ENCODE data around the gene MAP4K4.
A peak's percentile ranks its signal among the peaks of the same experiment; 100 is the strongest.

The MAP4K4 gene

DNA sequence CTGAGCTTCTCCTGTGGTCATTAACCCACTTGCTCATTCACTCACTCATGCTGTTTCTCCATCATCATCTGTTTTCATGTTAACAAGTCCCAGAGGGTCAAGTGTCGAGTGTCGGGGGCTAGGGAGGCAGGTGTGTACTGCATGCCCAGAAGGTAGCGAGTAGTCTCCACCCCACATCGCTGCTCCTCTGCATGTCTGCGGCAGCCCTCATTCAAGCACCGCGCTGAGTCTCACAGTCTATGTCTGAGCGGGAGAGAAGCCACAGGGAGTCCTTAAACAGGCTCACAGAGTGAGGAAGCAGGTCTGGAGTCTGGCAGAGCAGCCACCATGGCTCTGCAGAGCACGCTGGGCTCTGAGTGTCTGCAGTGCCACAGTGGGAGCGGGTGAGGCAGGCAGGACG lies 172.9 kb downstream of the MAP4K4 start:
- no peak for DNase-seq (ENCODE audit: low read depth)

GRCh38 chr2:101871480-101871879 lies 174.0 kb downstream of the MAP4K4 start:
- no peak for DNase-seq (ENCODE audit: low read depth)

DNA sequence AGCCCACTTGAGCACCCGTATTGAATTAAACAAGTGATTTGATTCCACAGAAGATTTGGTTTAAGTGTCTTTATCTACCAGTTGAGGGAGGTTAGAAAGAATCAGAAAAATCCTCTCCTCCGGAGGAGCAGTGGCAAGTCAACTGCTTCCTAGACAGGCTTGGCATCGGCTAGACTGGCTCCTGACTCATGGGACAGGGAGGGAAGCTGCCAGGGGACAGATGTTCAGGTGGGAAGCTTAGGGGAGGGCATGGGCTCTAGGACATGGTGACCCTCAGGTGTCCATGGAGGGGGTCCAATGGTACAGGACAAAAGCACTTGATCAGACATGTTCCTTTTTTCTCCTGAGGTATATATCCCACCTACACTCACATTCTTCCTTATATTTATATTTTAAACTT lies 175.0 kb downstream of the MAP4K4 start:
- DNase-seq (ENCODE audit: low read depth) = no peak

DNA sequence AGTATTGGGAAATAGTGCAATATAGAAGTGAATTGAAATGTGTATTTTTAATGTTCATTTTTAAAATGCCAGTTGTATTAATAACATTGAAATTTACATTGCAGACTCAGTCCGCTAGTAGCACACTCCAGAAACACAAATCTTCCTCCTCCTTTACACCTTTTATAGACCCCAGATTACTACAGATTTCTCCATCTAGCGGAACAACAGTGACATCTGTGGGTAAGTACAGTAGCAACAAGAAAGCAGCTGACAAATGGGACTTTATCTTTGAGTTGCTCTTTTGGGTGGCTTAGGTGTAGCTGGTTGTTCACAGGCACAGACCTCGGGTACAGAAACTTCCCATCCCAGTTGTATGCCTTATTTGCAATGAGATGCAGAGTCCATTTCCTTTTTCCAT lies 176.0 kb downstream of the MAP4K4 start:
- no peak for DNase-seq (ENCODE audit: low read depth)

DNA sequence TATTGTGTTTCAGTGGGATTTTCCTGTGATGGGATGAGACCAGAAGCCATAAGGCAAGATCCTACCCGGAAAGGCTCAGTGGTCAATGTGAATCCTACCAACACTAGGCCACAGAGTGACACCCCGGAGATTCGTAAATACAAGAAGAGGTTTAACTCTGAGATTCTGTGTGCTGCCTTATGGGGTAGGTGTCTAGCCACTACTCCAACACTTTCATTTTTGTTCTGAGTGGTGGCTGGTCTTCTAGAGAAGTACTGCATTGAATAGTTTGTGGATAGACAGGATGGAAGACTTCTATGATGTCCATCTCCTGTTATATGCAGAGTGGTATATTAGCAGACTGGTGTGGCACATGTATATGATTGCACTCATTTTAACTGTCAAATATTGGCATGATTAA lies 176.6 kb downstream of the MAP4K4 start:
- no peak for DNase-seq (ENCODE audit: low read depth)

DNA sequence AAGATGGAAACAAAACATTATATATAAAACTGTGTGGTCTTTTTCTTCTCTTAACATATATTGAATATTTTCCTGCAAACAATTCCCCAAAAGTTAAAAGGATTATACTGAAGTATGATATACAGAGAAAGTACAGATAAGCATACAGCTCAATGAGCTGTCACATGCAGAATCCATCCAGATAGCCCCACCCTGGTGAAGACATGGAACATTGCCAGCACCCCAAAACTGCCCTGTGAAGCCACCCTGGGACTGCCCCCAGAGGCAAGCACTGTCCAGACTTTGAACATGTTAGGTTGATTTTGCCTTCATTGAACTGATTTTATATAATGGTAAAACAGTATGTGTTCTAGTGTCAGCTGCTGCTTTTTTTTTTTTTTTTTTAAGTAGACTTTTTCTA lies 182.0 kb downstream of the MAP4K4 start:
- DNase-seq (ENCODE audit: low read depth) = no peak

DNA sequence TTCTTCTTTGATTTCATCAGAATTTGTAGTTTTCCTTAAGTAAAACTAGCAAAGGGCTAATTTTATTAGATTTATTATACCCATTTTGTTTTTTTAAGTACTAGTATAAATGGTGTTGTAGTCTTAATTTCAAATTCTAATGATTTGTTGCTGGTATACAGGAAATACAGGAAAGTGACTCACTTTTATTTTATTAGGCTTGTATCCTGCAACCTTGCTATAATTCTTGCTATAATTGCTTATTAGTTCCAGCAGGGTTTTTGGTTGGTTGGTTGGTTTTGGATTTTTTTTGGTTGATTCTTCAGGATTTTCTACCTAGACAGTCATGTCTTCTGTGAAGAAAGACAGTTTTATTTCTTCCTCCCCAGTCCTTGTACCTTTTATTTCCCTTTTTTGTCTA lies 183.6 kb downstream of the MAP4K4 start:
- DNase-seq (ENCODE audit: low read depth) = no peak

DNA sequence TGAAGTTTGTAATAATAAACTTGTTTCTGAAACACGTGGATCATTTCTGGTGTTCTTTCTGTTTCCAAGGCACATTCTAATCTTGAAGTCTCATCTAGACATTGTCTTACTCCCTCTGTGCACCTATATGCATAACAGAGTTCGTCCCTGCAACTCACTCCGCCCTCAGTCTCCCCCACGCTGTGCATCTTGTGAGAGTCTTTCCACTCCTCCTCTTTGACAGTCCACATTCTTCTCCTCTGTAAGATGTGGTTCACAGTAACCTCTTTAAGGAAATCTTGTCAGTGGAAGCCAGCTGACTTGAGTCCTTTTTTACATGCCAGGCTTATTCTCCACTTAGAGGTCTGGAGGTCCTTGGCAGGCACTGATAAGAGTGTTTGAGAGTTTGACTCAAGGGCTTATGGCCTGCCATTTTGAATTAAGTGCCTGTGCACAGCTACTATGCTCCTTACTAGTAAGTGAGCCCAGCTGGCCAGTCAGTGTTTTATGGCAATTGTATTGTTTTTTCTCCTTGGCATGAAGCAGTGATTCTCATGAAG lies 185.3 kb downstream of the MAP4K4 start:
- no peak for DNase-seq (ENCODE audit: low read depth)

GRCh38 chr2:101883860-101884259 lies 186.4 kb downstream of the MAP4K4 start:
- DNase-seq (ENCODE audit: low read depth) = peak; percentile 60

GRCh38 chr2:101884423-101884822 lies 186.9 kb downstream of the MAP4K4 start:
- DNase-seq (ENCODE audit: low read depth) = no peak

DNA sequence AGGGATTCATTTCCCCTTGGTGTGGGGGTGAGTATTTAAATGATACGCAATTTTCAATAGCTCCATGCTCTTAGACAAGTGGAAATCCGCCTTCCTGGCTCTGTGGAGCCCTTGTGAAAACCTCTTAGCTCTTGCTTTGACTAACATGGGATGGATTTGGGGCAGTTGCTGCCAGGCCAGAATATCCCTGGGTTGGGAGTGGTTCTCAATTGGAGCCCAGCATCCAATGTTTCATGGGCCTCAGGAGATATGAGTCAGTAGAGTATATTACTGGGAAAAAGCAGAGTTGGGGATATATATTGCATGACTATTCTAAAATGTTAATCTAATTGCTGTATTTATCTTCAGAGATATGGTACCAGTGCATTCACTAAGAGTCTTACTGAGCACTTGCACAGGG lies 189.8 kb downstream of the MAP4K4 start:
- DNase-seq (ENCODE audit: low read depth) = peak; percentile 93

DNA sequence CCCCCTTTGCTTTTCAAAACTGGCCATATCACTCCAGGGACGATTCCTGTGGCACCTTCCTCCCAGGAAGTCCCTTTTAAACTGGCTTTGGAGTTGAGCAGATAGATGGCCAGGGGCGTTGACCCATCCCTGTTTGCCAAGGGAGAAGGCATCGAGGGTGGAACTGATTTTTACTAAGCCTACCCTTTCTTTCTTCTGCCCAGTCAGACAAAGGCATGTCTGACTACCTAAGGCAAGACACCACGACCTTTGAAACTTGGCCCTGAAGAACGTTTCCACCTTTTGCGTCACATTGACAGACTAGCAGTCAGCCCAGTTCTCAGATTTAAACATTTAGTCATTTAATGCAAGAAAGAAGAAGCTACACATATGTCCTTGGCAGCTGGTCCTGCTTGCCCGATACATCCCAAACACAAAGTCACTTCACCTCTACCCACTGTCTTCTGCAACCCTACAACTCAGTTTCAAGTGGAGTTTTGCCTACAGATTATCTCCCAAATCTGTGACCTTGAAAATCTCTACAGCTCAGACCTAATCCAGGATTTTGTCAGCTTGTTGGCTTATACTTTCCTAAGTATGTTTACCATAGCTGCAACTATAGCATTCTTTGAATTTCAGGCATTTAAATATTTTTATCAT lies 192.1 kb downstream of the MAP4K4 start:
- DNase-seq (ENCODE audit: low read depth) = no peak

DNA sequence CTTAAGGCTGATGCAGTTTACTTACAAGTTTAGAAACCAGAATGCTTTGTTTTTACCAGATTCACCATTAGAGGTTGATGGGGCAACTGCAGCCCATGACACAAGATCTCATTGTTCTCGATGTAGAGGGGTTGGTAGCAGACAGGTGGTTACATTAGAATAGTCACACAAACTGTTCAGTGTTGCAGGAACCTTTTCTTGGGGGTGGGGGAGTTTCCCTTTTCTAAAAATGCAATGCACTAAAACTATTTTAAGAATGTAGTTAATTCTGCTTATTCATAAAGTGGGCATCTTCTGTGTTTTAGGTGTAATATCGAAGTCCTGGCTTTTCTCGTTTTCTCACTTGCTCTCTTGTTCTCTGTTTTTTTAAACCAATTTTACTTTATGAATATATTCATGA lies 194.9 kb downstream of the MAP4K4 start:
- no peak for DNase-seq (ENCODE audit: low read depth)

DNA sequence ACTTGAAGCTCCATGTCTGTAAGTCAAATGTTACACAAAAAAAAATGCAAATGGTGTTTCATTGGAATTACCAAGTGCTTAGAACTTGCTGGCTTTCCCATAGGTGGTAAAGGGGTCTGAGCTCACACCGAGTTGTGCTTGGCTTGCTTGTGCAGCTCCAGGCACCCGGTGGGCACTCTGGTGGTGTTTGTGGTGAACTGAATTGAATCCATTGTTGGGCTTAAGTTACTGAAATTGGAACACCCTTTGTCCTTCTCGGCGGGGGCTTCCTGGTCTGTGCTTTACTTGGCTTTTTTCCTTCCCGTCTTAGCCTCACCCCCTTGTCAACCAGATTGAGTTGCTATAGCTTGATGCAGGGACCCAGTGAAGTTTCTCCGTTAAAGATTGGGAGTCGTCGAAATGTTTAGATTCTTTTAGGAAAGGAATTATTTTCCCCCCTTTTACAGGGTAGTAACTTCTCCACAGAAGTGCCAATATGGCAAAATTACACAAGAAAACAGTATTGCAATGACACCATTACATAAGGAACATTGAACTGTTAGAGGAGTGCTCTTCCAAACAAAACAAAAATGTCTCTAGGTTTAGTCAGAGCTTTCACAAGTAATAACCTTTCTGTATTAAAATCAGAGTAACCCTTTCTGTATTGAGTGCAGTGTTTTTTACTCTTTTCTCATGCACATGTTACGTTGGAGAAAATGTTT lies 196.3 kb downstream of the MAP4K4 start:
- peak; percentile 49 for DNase-seq (ENCODE audit: low read depth)

DNA sequence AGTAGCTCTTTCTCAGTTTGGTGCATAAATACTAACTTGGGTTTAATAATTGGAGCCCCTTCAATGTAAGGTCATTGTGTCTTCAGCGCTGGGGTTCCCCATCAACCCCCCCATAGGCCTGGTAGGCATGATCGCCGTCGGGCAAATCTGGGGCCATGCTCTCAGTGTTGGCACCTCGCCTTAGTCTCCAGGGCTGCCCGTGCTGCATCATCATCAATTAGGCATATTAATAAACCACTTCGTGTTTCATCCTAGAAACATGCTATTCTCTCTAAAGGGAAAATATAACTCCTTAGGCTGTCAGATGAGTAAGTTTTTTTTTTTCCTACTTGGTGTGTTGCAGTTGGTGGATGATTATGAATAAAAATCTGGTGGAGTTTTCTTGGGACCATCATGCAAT lies 197.5 kb downstream of the MAP4K4 start:
- no peak for DNase-seq (ENCODE audit: low read depth)

DNA sequence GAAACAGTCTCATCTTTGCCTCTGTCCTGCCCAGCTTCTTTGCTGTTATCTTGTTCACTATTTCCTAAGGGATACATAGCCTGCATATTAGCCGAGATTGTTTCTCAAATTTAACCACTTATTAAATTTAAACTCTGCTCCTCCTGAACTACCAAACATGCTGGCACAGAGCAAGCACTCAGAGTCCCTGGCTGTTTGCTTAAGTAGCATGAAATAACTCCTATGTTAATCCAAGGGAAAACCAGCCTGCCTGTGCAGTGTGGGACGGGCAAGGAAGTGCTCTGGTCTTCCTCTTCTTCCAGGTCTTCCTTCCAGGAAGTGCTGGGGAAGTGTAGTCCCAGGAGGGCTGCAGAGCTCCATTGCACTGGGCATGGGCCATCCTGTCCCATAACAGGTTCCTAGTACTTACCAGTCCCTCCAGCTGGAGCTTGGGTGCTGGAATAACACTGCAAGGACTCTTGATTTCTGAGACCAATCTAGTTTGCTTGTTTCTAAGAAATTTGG lies 198.4 kb downstream of the MAP4K4 start:
- DNase-seq (ENCODE audit: low read depth) = no peak

- DNase-seq (ENCODE audit: low read depth) = no peak
Measured at GRCh38 chr2:101897301-101897700, 199.8 kb downstream of the MAP4K4 start.

DNA sequence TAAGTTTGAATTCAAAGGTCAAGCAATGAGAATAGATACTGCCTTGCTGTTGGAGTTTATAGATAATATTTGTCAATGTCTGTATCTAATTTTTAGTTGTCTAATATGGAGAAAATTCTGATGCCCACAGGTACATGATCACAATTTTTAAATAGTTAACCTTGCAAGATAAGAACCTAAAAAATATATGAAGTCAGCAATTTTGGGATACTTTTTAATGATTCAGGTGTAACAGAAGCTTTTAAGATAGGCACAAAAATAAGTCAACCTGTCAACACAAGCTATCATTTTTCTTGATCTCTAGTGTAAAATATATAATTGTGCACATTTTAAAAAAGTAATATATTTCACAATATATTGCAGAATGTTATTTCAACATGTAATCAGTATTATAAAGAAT lies 201.8 kb downstream of the MAP4K4 start:
- no peak for DNase-seq (ENCODE audit: low read depth)

DNA sequence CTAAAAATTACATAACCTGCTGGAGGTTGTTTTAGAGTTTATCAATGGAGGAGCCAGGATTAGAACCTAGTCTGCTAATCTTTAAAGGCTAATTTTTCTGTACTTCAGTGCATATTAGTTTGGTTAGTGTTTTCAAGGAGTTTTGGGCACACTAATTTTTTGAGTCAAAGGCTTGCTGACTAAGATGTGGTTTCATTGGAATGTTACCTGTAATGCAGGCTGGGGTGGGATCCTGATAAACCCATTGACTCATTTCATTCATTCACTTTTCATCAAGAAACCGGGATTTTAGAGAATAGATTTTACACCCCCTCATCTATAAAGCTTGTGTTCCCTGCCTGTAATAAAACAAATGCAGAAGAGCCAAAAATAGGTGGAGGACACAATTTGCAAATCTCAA lies 202.4 kb downstream of the MAP4K4 start:
- no peak for DNase-seq (ENCODE audit: low read depth)

DNA sequence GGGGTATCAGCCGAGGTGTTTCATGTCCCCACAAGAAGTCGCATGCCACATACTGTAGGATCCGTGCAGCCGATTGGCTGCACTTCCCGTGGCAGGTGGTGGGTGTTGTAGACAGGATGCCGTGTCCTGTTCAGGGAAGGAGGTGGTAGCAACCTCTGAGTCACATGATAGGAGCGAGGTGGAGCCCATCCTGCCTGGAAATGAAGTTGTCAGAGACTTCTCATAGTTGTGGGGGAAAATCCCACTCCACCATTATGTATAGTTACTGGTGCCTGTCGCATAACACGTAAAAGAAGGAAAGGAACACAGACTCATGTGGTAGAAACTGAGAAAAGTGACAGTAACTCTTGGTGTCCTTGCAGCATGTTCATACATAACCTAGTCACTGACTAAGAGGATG lies 202.9 kb downstream of the MAP4K4 start:
- no peak for DNase-seq (ENCODE audit: low read depth)

- no peak for DNase-seq (ENCODE audit: low read depth)
Measured at GRCh38 chr2:101901241-101901640, 203.7 kb downstream of the MAP4K4 start.

DNA sequence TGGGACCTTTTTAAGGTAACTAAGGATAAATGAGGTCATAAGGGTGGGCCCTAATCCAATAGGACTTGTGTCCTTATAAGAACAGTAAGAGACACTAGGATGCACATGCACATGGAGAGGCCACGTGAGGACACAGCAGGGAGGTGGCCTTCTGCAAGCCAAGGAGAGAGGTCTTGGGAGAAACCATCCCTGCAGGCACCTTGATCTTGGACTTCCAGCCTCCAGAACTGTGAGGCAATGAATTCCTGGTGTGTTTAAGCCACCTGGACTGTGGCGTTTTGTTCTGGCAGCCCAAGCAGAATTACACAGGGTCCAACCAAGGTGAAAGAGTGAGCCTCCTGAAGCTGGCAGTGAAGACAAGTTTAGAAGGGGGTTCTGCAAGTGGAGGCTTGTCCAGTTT lies 204.7 kb downstream of the MAP4K4 start:
- no peak for DNase-seq (ENCODE audit: low read depth)

GRCh38 chr2:101904916-101905315 lies 207.4 kb downstream of the MAP4K4 start:
- no peak for DNase-seq (ENCODE audit: low read depth)
